Loucy (cell line): Measurements from ENCODE around the gene ADCYAP1.

Source experiments
- CTCF ChIP-seq: fragments of 200-600 bp; sonication (generic); conservative IDR thresholded peaks from 2 replicates; pipeline ENCODE4 v1.5.1; 2014; ENCODE audit warnings: mild to moderate bottlenecking, antibody characterized with exemption, low read length
- EZH2phosphoT487 ChIP-seq: fragments of 200-600 bp; IDR thresholded peaks from 2 replicates; pipeline ENCODE4 v1.6.1; 2018; ENCODE audit warnings: antibody characterized with exemption, mild to moderate bottlenecking, moderate library complexity, borderline replicate concordance

GRCh38 chr18:886076-886475 is 18.6 kb upstream of the ADCYAP1 start:
- no peak for TF ChIP-seq CTCF
- TF ChIP-seq EZH2phosphoT487 = no peak
